Measurements from ENCODE around the gene HOXB13.

DNA sequence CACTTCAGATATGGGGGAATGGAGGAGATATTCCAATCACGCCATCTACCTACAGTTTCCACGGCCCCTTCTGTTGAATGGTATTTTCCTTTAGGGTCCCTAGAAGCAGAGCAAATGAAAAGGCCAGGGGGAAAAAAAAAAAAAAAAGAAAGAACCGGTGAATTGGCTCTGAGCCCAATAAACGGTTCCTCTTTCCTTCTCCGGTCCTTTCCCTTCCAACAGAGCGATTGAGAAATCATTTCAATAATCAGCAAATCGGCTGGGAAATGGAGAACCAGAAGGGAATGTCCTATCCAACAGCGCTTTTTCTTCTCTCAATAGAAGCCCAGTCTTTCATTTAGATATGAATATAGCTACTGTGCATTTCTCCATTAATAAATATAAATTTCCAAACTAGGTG is 26.8 kb upstream of the HOXB13 start:
- TF ChIP-seq, protein P1, sequence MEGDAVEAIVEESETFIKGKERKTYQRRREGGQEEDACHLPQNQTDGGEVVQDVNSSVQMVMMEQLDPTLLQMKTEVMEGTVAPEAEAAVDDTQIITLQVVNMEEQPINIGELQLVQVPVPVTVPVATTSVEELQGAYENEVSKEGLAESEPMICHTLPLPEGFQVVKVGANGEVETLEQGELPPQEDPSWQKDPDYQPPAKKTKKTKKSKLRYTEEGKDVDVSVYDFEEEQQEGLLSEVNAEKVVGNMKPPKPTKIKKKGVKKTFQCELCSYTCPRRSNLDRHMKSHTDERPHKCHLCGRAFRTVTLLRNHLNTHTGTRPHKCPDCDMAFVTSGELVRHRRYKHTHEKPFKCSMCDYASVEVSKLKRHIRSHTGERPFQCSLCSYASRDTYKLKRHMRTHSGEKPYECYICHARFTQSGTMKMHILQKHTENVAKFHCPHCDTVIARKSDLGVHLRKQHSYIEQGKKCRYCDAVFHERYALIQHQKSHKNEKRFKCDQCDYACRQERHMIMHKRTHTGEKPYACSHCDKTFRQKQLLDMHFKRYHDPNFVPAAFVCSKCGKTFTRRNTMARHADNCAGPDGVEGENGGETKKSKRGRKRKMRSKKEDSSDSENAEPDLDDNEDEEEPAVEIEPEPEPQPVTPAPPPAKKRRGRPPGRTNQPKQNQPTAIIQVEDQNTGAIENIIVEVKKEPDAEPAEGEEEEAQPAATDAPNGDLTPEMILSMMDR (conservative IDR thresholded peaks at IDR 0.05; ENCODE audit: low read length) = no peak
- TF ChIP-seq EZH2phosphoT487 (IDR thresholded peaks at IDR 0.05; ENCODE audit: borderline replicate concordance) = no peak

Measured in Loucy (cell line).